ENCODE measurements around the gene GSK3B.

DNA sequence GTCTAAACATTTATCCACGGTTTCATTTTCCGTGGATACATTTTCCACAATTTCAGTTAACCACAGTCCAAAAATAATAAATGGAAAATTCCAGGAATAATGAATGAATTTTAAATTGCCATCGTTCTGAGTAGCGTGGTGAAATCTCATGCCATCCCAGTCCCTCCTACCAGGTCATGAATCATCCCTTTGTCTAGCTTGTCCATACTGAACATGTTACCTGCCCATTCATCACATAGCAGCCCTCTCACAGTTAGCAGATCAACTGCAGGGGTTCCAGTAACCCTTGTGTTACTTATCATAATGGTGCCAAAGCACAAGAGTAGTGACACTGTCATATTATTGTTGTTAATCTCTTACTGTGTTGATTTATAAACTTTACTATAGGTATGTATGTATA is 124.5 kb downstream of the GSK3B start:
- TF ChIP-seq POLR2A (IDR thresholded peaks at IDR 0.05; ENCODE audit: low read length) (no peak), GATA1 (IDR thresholded peaks at IDR 0.05; ENCODE audit: low read depth, low read length) (no peak)

All from erythroblast (primary cell).